HuH-7 (cell line): ENCODE data around the gene MELTF.

Source experiments
- DNase-seq: peaks from one replicate; pipeline ENCODE4 v3.0.0; 2011; ENCODE audit warnings: low spot score

MELTF gene

GRCh38 chr3:197027151-197027895 lies 2.3 kb downstream of the MELTF start:
- DNase-seq = peak; percentile 12

GRCh38 chr3:197026481-197026866 lies 3.1 kb downstream of the MELTF start:
- DNase-seq = no peak

- no peak for DNase-seq
These were observed 3.7 kb downstream of the MELTF start for GRCh38 chr3:197025736-197026480.

GRCh38 chr3:197024881-197025735 lies 4.5 kb downstream of the MELTF start:
- no peak for DNase-seq

GRCh38 chr3:197023998-197024651 lies 5.5 kb downstream of the MELTF start:
- peak; percentile 15 for DNase-seq

GRCh38 chr3:197023241-197023997 lies 6.2 kb downstream of the MELTF start:
- DNase-seq = no peak

- peak; percentile 13 for DNase-seq
These were observed 7.0 kb downstream of the MELTF start for GRCh38 chr3:197022405-197023231.

- peak; percentile 34 for DNase-seq
These were observed 7.8 kb downstream of the MELTF start for GRCh38 chr3:197021729-197022404.

GRCh38 chr3:197021231-197021630 lies 8.4 kb downstream of the MELTF start:
- no peak for DNase-seq

- no peak for DNase-seq
These were observed 10.1 kb downstream of the MELTF start for GRCh38 chr3:197019535-197019934.

GRCh38 chr3:197019021-197019420 lies 10.6 kb downstream of the MELTF start:
- DNase-seq = no peak

GRCh38 chr3:197017003-197017402 lies 12.6 kb downstream of the MELTF start:
- DNase-seq = no peak

- DNase-seq = no peak
These were observed 13.6 kb downstream of the MELTF start for GRCh38 chr3:197015790-197016736.

- no peak for DNase-seq
These were observed 14.6 kb downstream of the MELTF start for GRCh38 chr3:197014942-197015575.

GRCh38 chr3:197014024-197014423 lies 15.6 kb downstream of the MELTF start:
- no peak for DNase-seq

GRCh38 chr3:197012540-197012883 lies 17.1 kb downstream of the MELTF start:
- no peak for DNase-seq

GRCh38 chr3:197011780-197012539 lies 17.7 kb downstream of the MELTF start:
- no peak for DNase-seq
